H9 (cell line): ENCODE measurements around the gene HEPHL1. TPM values are rescaled to one million over a fixed set of nuclear protein-coding genes. Genes with fewer than 3 reads are reported as not detected.

Experiments used
- DNase-seq: peaks from one replicate; pipeline ENCODE4 v3.0.0-alpha.2; 2017
- H2AFZ ChIP-seq: one replicate; pipeline ENCODE4 v1.6.1; 2013; ENCODE audit warnings: mild to moderate bottlenecking, low read length, control low read depth, moderate library complexity
- H2AK5ac ChIP-seq: 2 replicates; pipeline ENCODE4 v1.6.1; 2013; ENCODE audit warnings: low read length, control low read depth, mixed read lengths; ENCODE audit not compliant: insufficient read length
- H2BK120ac ChIP-seq: one replicate; pipeline ENCODE4 v1.6.1; 2013; ENCODE audit warnings: low read depth, mild to moderate bottlenecking, low read length, control low read depth, inconsistent platforms; ENCODE audit not compliant: poor library complexity, severe bottlenecking
- H2BK12ac ChIP-seq: 2 replicates; pipeline ENCODE4 v1.6.1; 2013; ENCODE audit warnings: low read length, control low read depth, mixed read lengths, low read depth; ENCODE audit not compliant: insufficient read length
- H2BK15ac ChIP-seq: 2 replicates; pipeline ENCODE4 v1.6.1; 2013; ENCODE audit warnings: low read depth, low read length, control low read depth
- H2BK20ac ChIP-seq: one replicate; pipeline ENCODE4 v1.6.1; 2013; ENCODE audit warnings: low read depth, mild to moderate bottlenecking, low read length, control low read depth, inconsistent platforms; ENCODE audit not compliant: poor library complexity, severe bottlenecking
- H2BK5ac ChIP-seq: 2 replicates; pipeline ENCODE4 v1.6.1; 2013; ENCODE audit warnings: low read length, control low read depth, mixed read lengths; ENCODE audit not compliant: insufficient read length
- H3K14ac ChIP-seq: 2 replicates; pipeline ENCODE4 v1.6.1; 2013; ENCODE audit warnings: low read length, control low read depth; ENCODE audit not compliant: insufficient read depth
- H3K18ac ChIP-seq: 2 replicates; pipeline ENCODE4 v1.6.1; 2013; ENCODE audit warnings: low read depth, mild to moderate bottlenecking, mixed read lengths, low read length, control low read depth; ENCODE audit not compliant: insufficient read length
- H3K23ac ChIP-seq: 2 replicates; pipeline ENCODE4 v1.6.1; 2013; ENCODE audit warnings: low read length, control low read depth, mixed read lengths, low read depth; ENCODE audit not compliant: insufficient read length
- H3K23me2 ChIP-seq: 2 replicates; pipeline ENCODE4 v1.6.1; 2013; ENCODE audit warnings: low read depth, mild to moderate bottlenecking, mixed read lengths, low read length, control low read depth; ENCODE audit not compliant: insufficient read length, poor library complexity, severe bottlenecking
- H3K27ac ChIP-seq: 2 replicates; pipeline ENCODE4 v1.5.1; 2013; ENCODE audit warnings: low read length, control low read depth, mixed read lengths, low read depth; ENCODE audit not compliant: insufficient read length
- H3K27me3 ChIP-seq: 2 replicates; pipeline ENCODE4 v1.6.1; 2013; ENCODE audit warnings: low read length, control low read depth, inconsistent platforms; ENCODE audit not compliant: insufficient read depth
- H3K4ac ChIP-seq: 2 replicates; pipeline ENCODE4 v1.6.1; 2013; ENCODE audit warnings: low read depth, mild to moderate bottlenecking, control low read depth, inconsistent platforms, low read length, moderate library complexity
- H3K4me1 ChIP-seq: 2 replicates; pipeline ENCODE4 v1.6.1; 2013; ENCODE audit warnings: low read length, control low read depth, inconsistent platforms; ENCODE audit not compliant: insufficient read depth
- H3K4me2 ChIP-seq: 2 replicates; pipeline ENCODE4 v1.6.1; 2013; ENCODE audit warnings: low read length, control low read depth, mixed read lengths; ENCODE audit not compliant: insufficient read length, insufficient read depth
- H3K56ac ChIP-seq: 2 replicates; pipeline ENCODE4 v1.6.1; 2013; ENCODE audit warnings: low read depth, mild to moderate bottlenecking, mixed read lengths, low read length, control low read depth; ENCODE audit not compliant: insufficient read length
- H3K79me1 ChIP-seq: 2 replicates; pipeline ENCODE4 v1.6.1; 2013; ENCODE audit warnings: low read depth, mild to moderate bottlenecking, moderate library complexity, low read length, control low read depth, inconsistent platforms; ENCODE audit not compliant: insufficient read depth, poor library complexity, severe bottlenecking
- H3K79me2 ChIP-seq: 2 replicates; pipeline ENCODE4 v1.6.1; 2013; ENCODE audit warnings: low read length, control low read depth, inconsistent platforms; ENCODE audit not compliant: insufficient read depth
- H3K9ac ChIP-seq: 2 replicates; pipeline ENCODE4 v1.6.1; 2013; ENCODE audit warnings: low read length, control low read depth, mixed read lengths; ENCODE audit not compliant: insufficient read length; ENCODE audit errors: extremely low read depth
- H3K9me3 ChIP-seq: one replicate; pipeline ENCODE4 v1.6.1; 2013; ENCODE audit warnings: low read depth, low read length, inconsistent platforms; ENCODE audit not compliant: control insufficient read depth
- H3T11ph ChIP-seq: one replicate; pipeline ENCODE4 v1.6.1; 2013; ENCODE audit warnings: mild to moderate bottlenecking, low read length, control low read depth, inconsistent platforms
- H4K20me1 ChIP-seq: one replicate; pipeline ENCODE4 v1.6.1; 2013; ENCODE audit not compliant: control insufficient read depth, insufficient read length, insufficient read depth
- H4K5ac ChIP-seq: 2 replicates; pipeline ENCODE4 v1.6.1; 2013; ENCODE audit warnings: low read depth, mild to moderate bottlenecking, mixed read lengths, low read length, control low read depth; ENCODE audit not compliant: insufficient read length
- H4K8ac ChIP-seq: replicated peaks from 2 replicates; pipeline ENCODE4 v1.6.1; 2013; ENCODE audit warnings: low read length, control low read depth, mixed read lengths, low read depth; ENCODE audit not compliant: insufficient read length
- H4K91ac ChIP-seq: 2 replicates; pipeline ENCODE4 v1.6.1; 2013; ENCODE audit warnings: low read depth, mild to moderate bottlenecking, moderate library complexity, mixed read lengths, low read length, control low read depth; ENCODE audit not compliant: insufficient read length
- H3K27ac Mint-ChIP-seq, 3 experiments: 2 replicates in 2 of 3; 3 replicates in 1 of 3; pipeline ENCODE4 v1.8.0; 2020 to 2021; ENCODE audit warnings: mixed read lengths in 3 of 3, mild to moderate bottlenecking in 1 of 3, moderate library complexity in 1 of 3
- H3K27me3 Mint-ChIP-seq: 2 replicates; pipeline ENCODE4 v1.8.0; 2021; ENCODE audit warnings: low read depth, mild to moderate bottlenecking, moderate library complexity, mixed read lengths
- H3K36me3 Mint-ChIP-seq, 3 experiments: 2 replicates in 2 of 3; 3 replicates in 1 of 3; pipeline ENCODE4 v1.8.0; 2020 to 2021; ENCODE audit warnings: low read depth in 3 of 3, mixed read lengths in 3 of 3; ENCODE audit not compliant: insufficient read depth in 1 of 3
- H3K4me1 Mint-ChIP-seq, 2 experiments: 2 replicates each; pipeline ENCODE4 v1.8.0; 2020; ENCODE audit warnings: mixed read lengths in 2 of 2
- H3K4me3 Mint-ChIP-seq, 2 experiments: 2 replicates in 1 of 2; 3 replicates in 1 of 2; pipeline ENCODE4 v1.8.0; 2020 to 2021; ENCODE audit warnings: mild to moderate bottlenecking in 2 of 2, mixed read lengths in 2 of 2, moderate library complexity in 1 of 2
- H3K9me3 Mint-ChIP-seq, 2 experiments: 2 replicates in 1 of 2; 3 replicates in 1 of 2; pipeline ENCODE4 v1.8.0; 2020; ENCODE audit warnings: mild to moderate bottlenecking in 2 of 2, mixed read lengths in 2 of 2, moderate library complexity in 1 of 2
- CTCF ChIP-seq: fragments of 200-600 bp; sonication (generic); conservative IDR thresholded peaks from 3 replicates; pipeline ENCODE4 v1.8.0; 2021; ENCODE audit warnings: antibody characterized with exemption, mild to moderate bottlenecking
- WGBS: extraction: QIAGEN DNeasy Blood & Tissue Kit; methylation state at CpG from one replicate; pipeline ENCODE4 v1.1.7; 2013; ENCODE audit warnings: missing lambda C conversion rate, low lambda C conversion rate, mixed read lengths; ENCODE audit not compliant: insufficient read length; ENCODE audit errors: extremely low coverage; 5-methylcytosine and 5-hydroxymethylcytosine counted together
- total RNA-seq: library from RNA; stranded (reverse); gene quantifications from 2 replicates; pipeline ENCODE4 v1.2.1, GENCODE V29; 2021

The HEPHL1 gene
- total RNA-seq, 1 experiment from 2014 or later = not detected

- no peak overlapping the region for H4K91ac ChIP-seq
- no peaks in the 10 kb centered on the region for H3K79me2 ChIP-seq
- Mint-ChIP-seq H3K36me3 (no peaks in the 10 kb centered on the region; a peak in 1 of 7 replicates), H3K9me3 (peaks cover 0 to 2% of the 10 kb centered on the region in 2 experiments; a peak in 4 of 5 replicates), H3K27me3 (peaks cover 8% of the 10 kb centered on the region), H3K4me3 (no peak overlapping the region), H3K27ac (no peak overlapping the region), H3K4me1 (no peaks in the 10 kb centered on the region)
- no peak overlapping the region for H3K9ac ChIP-seq
- no peak overlapping the region for H2BK120ac ChIP-seq
- no peak overlapping the region for H3K27ac ChIP-seq
- no peaks in the 10 kb centered on the region for H3K4me1 ChIP-seq
- H3K79me1 ChIP-seq = no peaks in the 10 kb centered on the region
- no peak for TF ChIP-seq CTCF
- H3K4ac ChIP-seq = no peak overlapping the region
- WGBS = no CpG with 5 or more reads among the region's 2 CpGs
- no peak overlapping the region for H3K23ac ChIP-seq
- H3K56ac ChIP-seq = no peak overlapping the region
- no peak overlapping the region for H2BK20ac ChIP-seq
- no peak overlapping the region for H4K8ac ChIP-seq
- no peak overlapping the region for H3K14ac ChIP-seq
- H3K23me2 ChIP-seq = no peaks in the 10 kb centered on the region
- H2BK12ac ChIP-seq = no peak overlapping the region
- H3K27me3 ChIP-seq = no peaks in the 10 kb centered on the region
- H3K4me2 ChIP-seq = no peak overlapping the region
- H4K20me1 ChIP-seq = no peaks in the 10 kb centered on the region
- no peaks in the 10 kb centered on the region for H3K9me3 ChIP-seq
- no peak for DNase-seq
- no peak overlapping the region for H2BK15ac ChIP-seq
- no peak overlapping the region for H4K5ac ChIP-seq
- H2AK5ac ChIP-seq = no peak overlapping the region
- H2BK5ac ChIP-seq = no peak overlapping the region
- H2AFZ ChIP-seq = no peak overlapping the region
- H3K18ac ChIP-seq = no peak overlapping the region
- no peak overlapping the region for H3T11ph ChIP-seq
These were observed 18.9 kb upstream of the HEPHL1 start for GRCh38 chr11:94002226-94002625.
